ENCODE results near the gene CNTN3.

Gene CNTN3

DNA sequence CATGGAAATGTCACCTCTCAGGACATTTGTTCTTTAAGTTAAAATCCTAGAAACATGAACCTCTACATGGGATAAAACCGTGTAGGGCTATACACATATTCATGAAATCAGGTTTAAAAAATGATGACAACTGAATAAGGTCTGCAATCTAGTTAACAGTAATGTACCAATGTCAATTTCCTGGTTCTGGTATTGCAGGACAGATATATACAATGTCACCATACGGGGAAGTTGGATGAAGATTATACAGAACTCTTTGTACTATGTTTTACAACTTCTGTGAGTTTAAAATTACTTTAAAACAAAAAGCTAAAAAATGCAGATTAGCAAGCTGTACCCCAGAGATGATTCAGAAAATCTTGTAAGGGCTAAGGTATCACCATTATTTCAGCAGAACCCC is 6.7 kb downstream of the CNTN3 start:
- no peak for DNase-seq

DNA sequence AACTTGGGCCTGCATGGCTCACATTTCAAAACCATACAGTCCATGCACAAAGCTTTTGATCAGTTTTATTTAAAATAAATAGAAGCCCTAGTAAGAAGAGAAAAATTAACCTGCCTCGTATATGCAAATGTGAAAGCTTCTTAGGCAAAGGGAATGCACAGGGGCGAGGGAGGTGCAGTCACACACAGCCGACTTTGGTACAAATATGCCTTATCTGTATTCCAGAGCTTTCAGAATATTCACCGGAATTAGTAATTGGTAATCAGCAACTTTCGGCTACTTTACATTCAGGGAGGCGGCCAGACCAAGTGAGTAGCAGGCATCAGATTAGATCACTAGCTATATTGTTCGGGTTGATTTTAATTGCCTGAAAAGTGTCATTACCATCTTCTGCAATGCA is 7.5 kb downstream of the CNTN3 start:
- DNase-seq = no peak

DNA sequence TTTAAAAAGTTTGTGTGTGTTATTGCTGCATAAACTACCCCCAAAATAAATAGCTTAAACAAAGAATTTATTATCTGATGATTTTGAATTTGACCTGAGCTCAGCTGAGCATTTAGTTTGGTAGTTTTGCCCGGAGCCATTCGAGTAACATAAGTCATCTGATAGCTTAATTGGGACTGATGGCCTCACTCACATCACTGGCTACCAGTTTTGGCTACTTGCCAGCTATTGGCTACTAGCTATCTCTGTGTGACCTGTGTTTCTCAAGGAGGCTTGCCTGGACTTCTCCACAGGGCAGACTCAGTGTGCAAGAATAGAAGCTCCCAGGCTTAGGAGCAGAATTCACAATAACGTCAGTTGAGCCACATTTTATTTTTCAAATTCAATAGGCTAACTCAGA is 9.0 kb downstream of the CNTN3 start:
- no peak for DNase-seq

- DNase-seq = no peak
Measured at GRCh38 chr3:74603292-74603691, 11.2 kb downstream of the CNTN3 start.

DNA sequence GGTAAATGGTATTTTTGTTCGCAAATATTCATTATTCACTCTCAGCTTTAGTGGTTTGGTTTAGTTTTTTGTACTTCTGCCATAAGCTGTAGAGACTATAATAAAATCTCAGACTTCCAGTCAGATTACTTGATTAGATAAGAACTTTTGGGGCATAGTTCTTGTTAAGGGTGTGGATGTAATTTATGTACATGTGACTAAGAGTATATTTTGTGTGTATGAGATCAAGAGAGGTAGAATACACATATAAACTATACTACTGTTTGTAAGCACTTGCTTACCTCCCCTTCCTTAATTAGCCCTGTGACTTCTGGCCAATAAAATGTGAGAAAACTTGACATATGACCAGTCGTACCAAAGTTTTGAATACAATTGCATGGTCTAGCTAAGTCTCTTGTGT is 12.0 kb downstream of the CNTN3 start:
- DNase-seq = no peak

DNA sequence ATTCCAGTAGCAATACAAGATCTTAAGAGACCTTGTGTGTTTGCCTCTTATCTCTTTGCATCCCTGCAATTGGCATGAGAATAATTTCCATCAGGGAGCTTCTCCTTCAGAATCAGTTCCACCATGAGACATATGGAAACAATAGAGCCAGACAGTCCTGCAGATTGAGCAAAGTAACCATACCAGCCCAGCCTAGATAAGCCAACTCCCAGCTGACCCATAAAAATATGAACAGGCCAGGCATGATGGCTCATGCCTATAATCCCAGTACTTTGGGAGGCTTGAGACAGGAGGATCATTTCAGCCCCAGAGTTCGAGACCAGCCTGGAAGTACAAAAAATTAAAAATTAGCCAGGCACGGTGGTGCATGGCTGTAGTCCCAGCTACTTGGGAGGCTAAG is 12.7 kb downstream of the CNTN3 start:
- no peak for DNase-seq

DNA sequence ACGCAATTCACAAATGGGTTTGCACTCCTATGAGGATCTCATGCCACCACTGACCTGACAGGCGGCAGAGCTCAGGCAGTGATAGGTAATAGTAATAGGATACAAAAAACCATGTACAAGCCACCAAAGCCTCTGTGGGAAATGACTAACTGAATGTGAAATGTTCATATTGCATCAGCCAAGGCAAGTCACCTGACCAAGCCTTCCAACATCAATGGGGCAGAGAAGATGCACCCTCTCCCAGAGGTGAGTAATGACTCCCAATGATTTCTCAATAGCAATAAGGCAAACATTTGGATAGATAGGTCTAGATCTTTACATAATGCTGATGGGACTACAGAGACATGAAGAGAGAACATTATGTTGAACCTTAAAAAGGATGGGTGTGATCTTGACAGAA is 14.9 kb downstream of the CNTN3 start:
- no peak for DNase-seq

DNA sequence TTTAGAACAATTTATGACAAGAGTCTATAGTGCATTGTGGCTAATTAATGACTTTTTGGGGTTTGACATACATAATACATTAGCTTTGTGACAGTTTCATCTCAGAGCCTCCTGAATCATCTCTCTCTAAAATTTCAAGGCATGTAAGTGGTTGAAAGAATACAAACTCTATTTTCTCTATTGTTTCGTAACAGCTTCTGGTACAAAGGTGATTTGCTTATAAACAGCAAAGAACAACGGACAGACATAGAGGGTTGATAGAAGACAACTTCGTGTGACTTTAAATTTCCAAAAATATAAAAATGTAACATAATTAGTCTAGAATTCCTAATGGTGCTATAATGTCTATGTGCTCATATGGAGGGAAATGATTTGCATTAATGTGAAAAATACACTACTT is 21.3 kb downstream of the CNTN3 start:
- DNase-seq = no peak

DNA sequence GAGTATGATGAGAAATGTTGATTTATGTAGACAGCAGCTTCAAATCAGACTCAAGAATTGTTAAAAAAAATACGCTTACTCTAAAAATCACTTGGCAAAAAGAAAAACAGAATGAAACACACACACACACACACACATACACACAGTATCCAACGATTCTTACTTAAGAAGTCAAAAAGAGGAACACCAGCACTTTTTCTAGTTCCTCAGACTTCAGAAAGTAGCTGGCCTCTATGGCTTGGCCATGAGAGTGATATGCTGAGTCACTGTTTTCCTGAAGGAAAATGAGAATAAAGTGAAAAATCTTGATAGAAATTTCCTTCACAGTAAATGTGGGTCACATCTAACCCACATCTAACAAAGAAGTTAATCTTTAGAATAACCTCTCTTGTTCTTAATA is 22.1 kb downstream of the CNTN3 start:
- no peak for DNase-seq

GRCh38 chr3:74591946-74592345 is 22.5 kb downstream of the CNTN3 start:
- no peak for DNase-seq

GRCh38 chr3:74591342-74591741 is 23.1 kb downstream of the CNTN3 start:
- no peak for DNase-seq

- DNase-seq = no peak
Measured at GRCh38 chr3:74590620-74591262, 23.7 kb downstream of the CNTN3 start.

DNA sequence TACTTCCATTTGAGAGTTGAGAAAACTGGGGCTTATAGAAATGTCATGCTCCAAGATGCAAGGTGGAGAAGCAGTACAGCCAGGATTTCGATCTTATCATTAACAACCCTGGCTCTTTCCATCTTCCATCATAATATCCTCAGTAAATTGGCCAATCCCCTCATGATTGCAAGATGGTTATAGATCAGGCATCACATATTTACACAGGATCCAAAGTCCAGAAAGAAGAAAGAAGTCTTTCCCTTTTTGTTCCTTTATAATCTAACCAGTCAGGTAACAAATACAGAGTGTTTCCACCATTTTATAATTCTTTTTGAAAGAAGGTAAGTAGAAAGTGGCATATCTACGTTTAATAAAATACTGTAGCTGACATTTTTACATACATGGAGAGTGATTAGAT is 29.7 kb downstream of the CNTN3 start:
- no peak for DNase-seq

- no peak for DNase-seq
Measured at GRCh38 chr3:74582982-74583381, 31.5 kb downstream of the CNTN3 start.

GRCh38 chr3:74575857-74576256 is 38.6 kb downstream of the CNTN3 start:
- DNase-seq = no peak

GRCh38 chr3:74571118-74571517 is 43.3 kb downstream of the CNTN3 start:
- DNase-seq = no peak
